WTC11 (cell line): ENCODE measurements around the gene RAB34. TPM values are rescaled to one million over a fixed set of nuclear protein-coding genes. Genes with fewer than 3 reads are reported as not detected.

ENCODE experiments used
- ATAC-seq: fragments of 200-7000 bp; cut with Tn5 transposase; 2 replicates; pipeline ENCODE4 v1.10.0; 2021; ENCODE audit warnings: mild to moderate bottlenecking, moderate library complexity
- CTCF ChIA-PET: fragments of 300-600 bp; sonication (Branson Sonifier 250); formaldehyde crosslinking; loops from one replicate; lab custom pipeline; 2021; ENCODE audit warnings: antibody characterized with exemption; lab: Charles Lee
- POLR2A ChIA-PET: fragments of 350-600 bp; sonication (Branson Sonifier 250); formaldehyde crosslinking; loops from one replicate; lab custom pipeline; 2021; ENCODE audit warnings: antibody characterized with exemption; lab: Charles Lee
- DNase-seq: peaks from one replicate; pipeline ENCODE4 v3.0.0; 2021; ENCODE audit warnings: low spot score
- H3K27ac Mint-ChIP-seq: 2 replicates; pipeline ENCODE4 v1.8.0; 2021; ENCODE audit warnings: mixed read lengths
- H3K27me3 Mint-ChIP-seq: 2 replicates; pipeline ENCODE4 v1.8.0; 2021; ENCODE audit warnings: low read depth, mild to moderate bottlenecking, moderate library complexity, mixed read lengths
- H3K36me3 Mint-ChIP-seq: 2 replicates; pipeline ENCODE4 v1.8.0; 2021; ENCODE audit warnings: mixed read lengths
- H3K4me1 Mint-ChIP-seq: 2 replicates; pipeline ENCODE4 v1.8.0; 2022; ENCODE audit warnings: mixed read lengths
- H3K4me3 Mint-ChIP-seq: 2 replicates; pipeline ENCODE4 v1.8.0; 2021; ENCODE audit warnings: mild to moderate bottlenecking, moderate library complexity, mixed read lengths
- H3K9me3 Mint-ChIP-seq: 2 replicates; pipeline ENCODE4 v1.8.0; 2021; ENCODE audit warnings: mixed read lengths
- ETV6 ChIP-seq: sonication (generic); formaldehyde crosslinking; IDR thresholded peaks from 2 replicates; pipeline ENCODE4 v1.8.1; 2022; ENCODE audit warnings: mild to moderate bottlenecking, missing genetic modification reagents
- FOXJ3 ChIP-seq: sonication (generic); formaldehyde crosslinking; IDR thresholded peaks from 2 replicates; pipeline ENCODE4 v1.9.0; 2021; ENCODE audit warnings: missing genetic modification reagents, mild to moderate bottlenecking, borderline replicate concordance
- JUN ChIP-seq: sonication (generic); formaldehyde crosslinking; IDR thresholded peaks from 2 replicates; pipeline ENCODE4 v1.8.0; 2023; ENCODE audit warnings: mild to moderate bottlenecking, missing genetic modification reagents
- MYBL2 ChIP-seq: sonication (generic); formaldehyde crosslinking; IDR thresholded peaks from 2 replicates; pipeline ENCODE4 v1.8.1; 2023; ENCODE audit warnings: mild to moderate bottlenecking, moderate library complexity, missing genetic modification reagents
- NR1H2 ChIP-seq: sonication (generic); formaldehyde crosslinking; IDR thresholded peaks from 2 replicates; pipeline ENCODE4 v1.9.0; 2021; ENCODE audit warnings: mild to moderate bottlenecking, moderate library complexity, missing genetic modification reagents
- PRRX2 ChIP-seq: fragments of 250-450 bp; sonication (Bioruptor Pico); IDR thresholded peaks from 2 replicates; pipeline ENCODE4 v1.8.0; 2021; ENCODE audit warnings: mild to moderate bottlenecking
- SMAD4 ChIP-seq: sonication (generic); formaldehyde crosslinking; IDR thresholded peaks from 2 replicates; pipeline ENCODE4 v1.8.0; 2022; ENCODE audit warnings: mild to moderate bottlenecking, missing genetic modification reagents
- ZNF263 ChIP-seq: sonication (generic); formaldehyde crosslinking; IDR thresholded peaks from 2 replicates; pipeline ENCODE4 v1.8.1; 2022; ENCODE audit warnings: low read depth, mild to moderate bottlenecking, moderate library complexity, missing genetic modification reagents
- ZNF423 ChIP-seq: fragments of 250-450 bp; sonication (Bioruptor Pico); IDR thresholded peaks from 2 replicates; pipeline ENCODE4 v2.1.2; 2022; ENCODE audit warnings: mild to moderate bottlenecking, moderate library complexity
- total RNA-seq: library from RNA; stranded (reverse); gene quantifications from 3 replicates; pipeline ENCODE4 v1.2.3, GENCODE V29; 2021
- TF ChIP-seq, protein P1 (sequence below): sonication (generic); formaldehyde crosslinking; IDR thresholded peaks from 2 replicates; pipeline ENCODE4 v1.8.1; 2023; ENCODE audit warnings: mild to moderate bottlenecking, moderate library complexity, missing genetic modification reagents
- TF ChIP-seq, protein P2 (sequence below): sonication (generic); formaldehyde crosslinking; IDR thresholded peaks from 2 replicates; pipeline ENCODE4 v1.8.0; 2022; ENCODE audit warnings: mild to moderate bottlenecking, missing genetic modification reagents
- TF ChIP-seq, protein P3 (sequence below): sonication (generic); formaldehyde crosslinking; conservative IDR thresholded peaks from 2 replicates; pipeline ENCODE4 v1.8.1; 2022; ENCODE audit warnings: mild to moderate bottlenecking, missing genetic modification reagents
- TF ChIP-seq, protein P4 (sequence below): sonication (generic); formaldehyde crosslinking; IDR thresholded peaks from 2 replicates; pipeline ENCODE4 v1.8.1; 2023; ENCODE audit warnings: mild to moderate bottlenecking, missing genetic modification reagents, moderate library complexity
- TF ChIP-seq, protein P5 (sequence below): sonication (generic); formaldehyde crosslinking; IDR thresholded peaks from 2 replicates; pipeline ENCODE4 v1.8.0; 2022; ENCODE audit warnings: mild to moderate bottlenecking, missing genetic modification reagents
- TF ChIP-seq, protein P6 (sequence below): fragments of 250-450 bp; sonication (Bioruptor Pico); IDR thresholded peaks from 2 replicates; pipeline ENCODE4 v1.8.0; 2021; ENCODE audit warnings: mild to moderate bottlenecking
- TF ChIP-seq, protein P7 (sequence below): fragments of 250-450 bp; sonication (Bioruptor Pico); IDR thresholded peaks from 2 replicates; pipeline ENCODE4 v1.9.0; 2021; ENCODE audit warnings: mild to moderate bottlenecking

Gene RAB34
- total RNA-seq, 1 experiment from 2014 or later, result 181 TPM

DNA sequence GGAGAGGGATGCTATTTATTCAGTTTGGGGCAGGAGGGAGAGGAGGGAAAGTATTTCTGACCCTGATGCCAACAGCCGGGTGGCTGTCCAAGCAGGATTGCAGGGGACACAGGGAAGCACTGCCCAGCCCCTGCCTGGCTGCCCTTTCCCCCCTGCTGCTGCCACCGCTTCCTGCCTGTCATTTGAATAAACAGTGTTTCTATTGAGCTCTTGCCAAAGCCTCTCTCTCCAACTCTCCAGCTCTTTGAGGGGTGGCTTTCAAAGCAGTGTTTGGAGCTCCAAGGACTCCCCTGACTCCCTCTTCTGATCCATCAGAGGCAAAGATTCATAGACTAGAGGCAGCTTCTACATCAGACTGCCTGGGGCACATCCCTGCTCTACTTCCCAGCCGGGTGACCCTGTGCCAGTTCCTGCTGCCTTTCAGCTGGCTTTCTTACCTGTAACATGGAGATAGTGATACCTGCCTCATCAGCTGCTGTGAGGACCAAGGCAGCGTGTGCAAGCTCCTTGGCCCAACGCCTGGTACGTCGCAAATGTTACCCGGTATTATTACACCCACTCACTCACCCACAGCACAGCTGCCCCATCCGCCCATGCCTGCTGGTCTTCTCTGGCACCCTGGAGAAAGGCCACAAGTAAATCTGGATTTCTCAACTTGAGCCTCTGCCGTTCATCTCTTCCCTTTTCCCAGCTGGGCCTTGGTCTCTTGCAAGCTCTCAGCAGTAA is 15.5 kb downstream of the RAB34 start:
- ChIA-PET CTCF (interaction anchor here (0.8 to 1.9 kb wide), 5 partner anchors 9 to 72 kb away, joined by 3 to 8 read pairs (median 3); partner anchors contain the start of genes PROCA1, RPL23A and TLCD1), POLR2A (interaction anchor here (1.0 kb wide), 2 partner anchors 17 to 25 kb away, joined by 3 read pairs; partner anchors contain the start of gene RPL23A)
- ATAC-seq, result no peak
- H3K36me3 Mint-ChIP-seq, result peaks cover 57% of the 10 kb centered on the region
- H3K27me3 Mint-ChIP-seq, result no peaks in the 10 kb centered on the region
- no peak for TF ChIP-seq PRRX2
- TF ChIP-seq, protein P1, sequence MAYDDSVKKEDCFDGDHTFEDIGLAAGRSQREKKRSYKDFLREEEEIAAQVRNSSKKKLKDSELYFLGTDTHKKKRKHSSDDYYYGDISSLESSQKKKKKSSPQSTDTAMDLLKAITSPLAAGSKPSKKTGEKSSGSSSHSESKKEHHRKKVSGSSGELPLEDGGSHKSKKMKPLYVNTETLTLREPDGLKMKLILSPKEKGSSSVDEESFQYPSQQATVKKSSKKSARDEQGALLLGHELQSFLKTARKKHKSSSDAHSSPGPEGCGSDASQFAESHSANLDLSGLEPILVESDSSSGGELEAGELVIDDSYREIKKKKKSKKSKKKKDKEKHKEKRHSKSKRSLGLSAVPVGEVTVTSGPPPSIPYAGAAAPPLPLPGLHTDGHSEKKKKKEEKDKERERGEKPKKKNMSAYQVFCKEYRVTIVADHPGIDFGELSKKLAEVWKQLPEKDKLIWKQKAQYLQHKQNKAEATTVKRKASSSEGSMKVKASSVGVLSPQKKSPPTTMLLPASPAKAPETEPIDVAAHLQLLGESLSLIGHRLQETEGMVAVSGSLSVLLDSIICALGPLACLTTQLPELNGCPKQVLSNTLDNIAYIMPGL (CRISPR knock-in tag), result no peak
- TF ChIP-seq, protein P2, sequence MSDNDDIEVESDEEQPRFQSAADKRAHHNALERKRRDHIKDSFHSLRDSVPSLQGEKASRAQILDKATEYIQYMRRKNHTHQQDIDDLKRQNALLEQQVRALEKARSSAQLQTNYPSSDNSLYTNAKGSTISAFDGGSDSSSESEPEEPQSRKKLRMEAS (CRISPR knock-in tag), result no peak
- peak overlapping the region; percentile 89 for H3K27ac Mint-ChIP-seq
- no peak for DNase-seq
- H3K4me3 Mint-ChIP-seq, result no peak overlapping the region
- no peaks in the 10 kb centered on the region for H3K9me3 Mint-ChIP-seq
- H3K4me1 Mint-ChIP-seq, result peaks cover 24% of the 10 kb centered on the region

DNA sequence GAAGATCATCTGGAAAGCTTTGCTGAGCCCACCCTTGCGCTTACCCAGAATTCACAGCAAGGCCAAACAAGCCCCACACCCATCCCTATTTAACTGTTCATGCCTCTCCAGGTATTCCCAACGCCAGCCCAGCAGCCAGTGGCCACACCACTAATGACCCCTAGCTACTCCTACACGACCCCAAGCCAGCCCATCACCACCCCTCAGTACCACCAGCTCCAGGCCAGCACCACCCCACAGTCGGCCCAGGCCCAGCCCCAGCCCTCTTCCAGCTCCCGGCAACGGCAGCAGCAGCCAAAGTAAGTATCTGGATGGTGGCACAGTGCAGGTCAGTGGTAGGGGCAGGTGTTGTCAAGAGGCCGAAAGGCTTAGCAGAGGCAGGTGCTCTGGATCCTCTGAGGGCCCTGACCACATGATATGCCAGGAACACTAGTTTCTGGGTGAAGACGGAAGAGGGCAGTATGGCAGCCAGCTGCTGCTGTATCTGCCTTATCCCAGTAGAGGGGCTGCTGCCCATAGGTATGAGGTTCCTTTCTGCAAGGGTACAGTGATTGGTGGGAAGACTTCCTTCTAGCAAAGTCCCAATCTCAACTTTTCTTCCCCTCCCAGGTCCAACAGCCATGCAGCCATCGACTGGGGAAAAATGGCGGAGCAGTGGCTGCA is 16.7 kb downstream of the RAB34 start:
- ChIA-PET POLR2A (interaction anchor here (0.7 kb wide), 1 partner anchor 11 kb away, joined by 9 read pairs; the partner anchor contains the start of gene PROCA1), CTCF (no interaction called here)
- ATAC-seq (peak; percentile 29; the same call in 1 of the 2 replicates), DNase-seq (no peak)
- Mint-ChIP-seq H3K4me1 (peaks cover 13% of the 10 kb centered on the region), H3K36me3 (peaks cover 66% of the 10 kb centered on the region), H3K9me3 (no peaks in the 10 kb centered on the region), H3K4me3 (no peak overlapping the region), H3K27ac (no peak overlapping the region), H3K27me3 (no peaks in the 10 kb centered on the region)
- TF ChIP-seq, protein P3, sequence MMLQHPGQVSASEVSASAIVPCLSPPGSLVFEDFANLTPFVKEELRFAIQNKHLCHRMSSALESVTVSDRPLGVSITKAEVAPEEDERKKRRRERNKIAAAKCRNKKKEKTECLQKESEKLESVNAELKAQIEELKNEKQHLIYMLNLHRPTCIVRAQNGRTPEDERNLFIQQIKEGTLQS (CRISPR knock-in tag), result no peak
- no peak for TF ChIP-seq MYBL2 (CRISPR knock-in tag)
- no peak for TF ChIP-seq SMAD4 (CRISPR knock-in tag)
- TF ChIP-seq NR1H2 (CRISPR knock-in tag), result no peak
- TF ChIP-seq, protein P4, sequence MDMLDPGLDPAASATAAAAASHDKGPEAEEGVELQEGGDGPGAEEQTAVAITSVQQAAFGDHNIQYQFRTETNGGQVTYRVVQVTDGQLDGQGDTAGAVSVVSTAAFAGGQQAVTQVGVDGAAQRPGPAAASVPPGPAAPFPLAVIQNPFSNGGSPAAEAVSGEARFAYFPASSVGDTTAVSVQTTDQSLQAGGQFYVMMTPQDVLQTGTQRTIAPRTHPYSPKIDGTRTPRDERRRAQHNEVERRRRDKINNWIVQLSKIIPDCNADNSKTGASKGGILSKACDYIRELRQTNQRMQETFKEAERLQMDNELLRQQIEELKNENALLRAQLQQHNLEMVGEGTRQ, result no peak
- TF ChIP-seq ZNF423 (CRISPR knock-in tag), result no peak
- TF ChIP-seq, protein P5, sequence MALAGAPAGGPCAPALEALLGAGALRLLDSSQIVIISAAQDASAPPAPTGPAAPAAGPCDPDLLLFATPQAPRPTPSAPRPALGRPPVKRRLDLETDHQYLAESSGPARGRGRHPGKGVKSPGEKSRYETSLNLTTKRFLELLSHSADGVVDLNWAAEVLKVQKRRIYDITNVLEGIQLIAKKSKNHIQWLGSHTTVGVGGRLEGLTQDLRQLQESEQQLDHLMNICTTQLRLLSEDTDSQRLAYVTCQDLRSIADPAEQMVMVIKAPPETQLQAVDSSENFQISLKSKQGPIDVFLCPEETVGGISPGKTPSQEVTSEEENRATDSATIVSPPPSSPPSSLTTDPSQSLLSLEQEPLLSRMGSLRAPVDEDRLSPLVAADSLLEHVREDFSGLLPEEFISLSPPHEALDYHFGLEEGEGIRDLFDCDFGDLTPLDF, result no peak
- no peak for TF ChIP-seq JUN
- TF ChIP-seq ETV6, result no peak
- TF ChIP-seq, protein P6, sequence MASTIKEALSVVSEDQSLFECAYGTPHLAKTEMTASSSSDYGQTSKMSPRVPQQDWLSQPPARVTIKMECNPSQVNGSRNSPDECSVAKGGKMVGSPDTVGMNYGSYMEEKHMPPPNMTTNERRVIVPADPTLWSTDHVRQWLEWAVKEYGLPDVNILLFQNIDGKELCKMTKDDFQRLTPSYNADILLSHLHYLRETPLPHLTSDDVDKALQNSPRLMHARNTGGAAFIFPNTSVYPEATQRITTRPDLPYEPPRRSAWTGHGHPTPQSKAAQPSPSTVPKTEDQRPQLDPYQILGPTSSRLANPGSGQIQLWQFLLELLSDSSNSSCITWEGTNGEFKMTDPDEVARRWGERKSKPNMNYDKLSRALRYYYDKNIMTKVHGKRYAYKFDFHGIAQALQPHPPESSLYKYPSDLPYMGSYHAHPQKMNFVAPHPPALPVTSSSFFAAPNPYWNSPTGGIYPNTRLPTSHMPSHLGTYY (CRISPR knock-in tag), result no peak
- TF ChIP-seq FOXJ3, result no peak
- TF ChIP-seq, protein P7, sequence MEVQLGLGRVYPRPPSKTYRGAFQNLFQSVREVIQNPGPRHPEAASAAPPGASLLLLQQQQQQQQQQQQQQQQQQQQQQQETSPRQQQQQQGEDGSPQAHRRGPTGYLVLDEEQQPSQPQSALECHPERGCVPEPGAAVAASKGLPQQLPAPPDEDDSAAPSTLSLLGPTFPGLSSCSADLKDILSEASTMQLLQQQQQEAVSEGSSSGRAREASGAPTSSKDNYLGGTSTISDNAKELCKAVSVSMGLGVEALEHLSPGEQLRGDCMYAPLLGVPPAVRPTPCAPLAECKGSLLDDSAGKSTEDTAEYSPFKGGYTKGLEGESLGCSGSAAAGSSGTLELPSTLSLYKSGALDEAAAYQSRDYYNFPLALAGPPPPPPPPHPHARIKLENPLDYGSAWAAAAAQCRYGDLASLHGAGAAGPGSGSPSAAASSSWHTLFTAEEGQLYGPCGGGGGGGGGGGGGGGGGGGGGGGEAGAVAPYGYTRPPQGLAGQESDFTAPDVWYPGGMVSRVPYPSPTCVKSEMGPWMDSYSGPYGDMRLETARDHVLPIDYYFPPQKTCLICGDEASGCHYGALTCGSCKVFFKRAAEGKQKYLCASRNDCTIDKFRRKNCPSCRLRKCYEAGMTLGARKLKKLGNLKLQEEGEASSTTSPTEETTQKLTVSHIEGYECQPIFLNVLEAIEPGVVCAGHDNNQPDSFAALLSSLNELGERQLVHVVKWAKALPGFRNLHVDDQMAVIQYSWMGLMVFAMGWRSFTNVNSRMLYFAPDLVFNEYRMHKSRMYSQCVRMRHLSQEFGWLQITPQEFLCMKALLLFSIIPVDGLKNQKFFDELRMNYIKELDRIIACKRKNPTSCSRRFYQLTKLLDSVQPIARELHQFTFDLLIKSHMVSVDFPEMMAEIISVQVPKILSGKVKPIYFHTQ (CRISPR knock-in tag), result no peak
- TF ChIP-seq ZNF263 (CRISPR knock-in tag), result no peak
